ENCODE results near the gene ARHGEF28. TPM values are rescaled to one million over a fixed set of nuclear protein-coding genes. Genes with fewer than 3 reads are reported as not detected.
A peak's percentile ranks its signal among the peaks of the same experiment; 100 is the strongest.

Gene ARHGEF28
- total and polyA plus RNA-seq, 4 experiments from 2014 or later, result not detected

GRCh38 chr5:73954381-73954780 is 328.4 kb downstream of the ARHGEF28 start:
- no peaks in the 10 kb centered on the region for H3K36me3 ChIP-seq (ENCODE audit: insufficient read depth, low read length)
- Mint-ChIP-seq H3K36me3 (no peaks in the 10 kb centered on the region), H3K27me3 (peaks cover 15% of the 10 kb centered on the region in 2 donors), H3K4me1 (no peaks in the 10 kb centered on the region), H3K4me3 (no peak overlapping the region), H3K9me3 (peaks cover 0 to 4% (median 0%) of the 10 kb centered on the region in 8 donors), H3K27ac (no peak overlapping the region)
- intact Hi-C loops (cut with micrococcal nuclease), result no loop called here
- no peak for DNase-seq
- H3K4me1 ChIP-seq (ENCODE audit: insufficient read depth, low read length), result no peaks in the 10 kb centered on the region
- POLR2A ChIA-PET (ENCODE audit: partially characterized antibody), result no interaction called here
- H3K9me3 ChIP-seq (ENCODE audit: control insufficient read depth in 1 of 2, low read length in 2 of 2), result no peaks in the 10 kb centered on the region
- H3K27ac ChIP-seq (ENCODE audit: low read depth, low read length), result no peak overlapping the region
- CTCF ChIA-PET (ENCODE audit: partially characterized antibody), result no interaction called here
- H3K4me3 ChIP-seq (ENCODE audit: low read length in 2 of 2), result no peak overlapping the region
- no peaks in the 10 kb centered on the region for H3K27me3 ChIP-seq (ENCODE audit: insufficient read depth, low read length)

DNA sequence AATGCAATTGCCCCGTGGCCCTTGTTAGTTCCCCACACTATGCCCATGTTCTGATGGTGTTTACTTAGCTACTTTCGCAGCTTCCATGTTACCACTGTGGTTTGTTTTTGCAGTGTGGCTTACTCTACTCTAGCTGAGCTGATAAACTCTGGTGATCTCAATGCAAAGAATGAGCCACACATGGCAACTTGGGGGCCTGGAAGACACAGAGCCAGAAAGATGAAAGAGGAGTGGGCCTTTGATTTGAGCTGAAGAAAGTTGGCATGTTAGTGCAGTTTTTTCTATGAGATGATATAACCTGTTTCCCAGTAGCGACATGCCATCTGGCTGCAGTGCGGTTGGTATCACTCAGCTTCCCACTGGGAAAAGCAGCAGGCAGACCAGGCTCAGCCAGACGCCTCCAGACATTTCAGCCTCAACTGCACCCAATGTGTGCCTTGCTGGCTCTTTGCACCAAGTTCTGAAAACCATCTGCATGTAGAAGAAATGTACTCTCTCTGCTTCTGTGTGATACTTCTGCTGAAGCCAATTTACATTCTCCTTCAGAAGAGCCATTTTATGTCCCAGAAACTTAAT is 329.4 kb downstream of the ARHGEF28 start:
- no peaks in the 10 kb centered on the region for H3K4me1 Mint-ChIP-seq
- H3K4me3 Mint-ChIP-seq, result no peak overlapping the region
- no peak overlapping the region for H3K27ac Mint-ChIP-seq
- H3K27ac ChIP-seq (ENCODE audit: low read depth, low read length), result no peak overlapping the region
- H3K9me3 ChIP-seq (ENCODE audit: control insufficient read depth in 1 of 2, low read length in 2 of 2), result no peaks in the 10 kb centered on the region
- no peak overlapping the region for H3K4me3 ChIP-seq (ENCODE audit: low read length in 2 of 2)
- no peaks in the 10 kb centered on the region for H3K27me3 ChIP-seq (ENCODE audit: insufficient read depth, low read length)
- no peaks in the 10 kb centered on the region for H3K36me3 ChIP-seq (ENCODE audit: insufficient read depth, low read length)
- peaks cover 0 to 4% (median 0%) of the 10 kb centered on the region in 8 donors for H3K9me3 Mint-ChIP-seq
- H3K27me3 Mint-ChIP-seq, result peaks cover 17 to 20% of the 10 kb centered on the region in 2 donors
- no peaks in the 10 kb centered on the region for H3K4me1 ChIP-seq (ENCODE audit: insufficient read depth, low read length)
- no peak for DNase-seq
- ChIA-PET POLR2A (ENCODE audit: partially characterized antibody) (no interaction called here), CTCF (ENCODE audit: partially characterized antibody) (no interaction called here)
- no peaks in the 10 kb centered on the region for H3K36me3 Mint-ChIP-seq
- intact Hi-C loops (cut with micrococcal nuclease), result no loop called here

GRCh38 chr5:73957397-73958001 is 331.5 kb downstream of the ARHGEF28 start:
- Histone ChIP-seq H3K9me3 (ENCODE audit: control insufficient read depth in 1 of 2, low read length in 2 of 2) (no peaks in the 10 kb centered on the region), H3K27ac (ENCODE audit: low read depth, low read length) (no peak overlapping the region), H3K4me3 (ENCODE audit: low read length in 2 of 2) (no peak overlapping the region), H3K27me3 (ENCODE audit: insufficient read depth, low read length) (no peaks in the 10 kb centered on the region), H3K4me1 (ENCODE audit: insufficient read depth, low read length) (no peaks in the 10 kb centered on the region), H3K36me3 (ENCODE audit: insufficient read depth, low read length) (no peaks in the 10 kb centered on the region)
- CTCF ChIA-PET (ENCODE audit: partially characterized antibody), result no interaction called here
- H3K27ac Mint-ChIP-seq, result no peak overlapping the region
- no peak overlapping the region for H3K4me3 Mint-ChIP-seq
- intact Hi-C loops (cut with micrococcal nuclease), result no loop called here
- no peak for DNase-seq
- H3K9me3 Mint-ChIP-seq, result peaks cover 0 to 4% (median 0%) of the 10 kb centered on the region in 8 donors
- POLR2A ChIA-PET (ENCODE audit: partially characterized antibody), result no interaction called here
- H3K27me3 Mint-ChIP-seq, result peaks cover 17 to 20% of the 10 kb centered on the region in 2 donors
- H3K36me3 Mint-ChIP-seq, result no peaks in the 10 kb centered on the region
- H3K4me1 Mint-ChIP-seq, result no peaks in the 10 kb centered on the region

GRCh38 chr5:73958037-73958436 is 332.0 kb downstream of the ARHGEF28 start:
- Histone ChIP-seq H3K27ac (ENCODE audit: low read depth, low read length) (no peak overlapping the region), H3K27me3 (ENCODE audit: insufficient read depth, low read length) (no peaks in the 10 kb centered on the region), H3K36me3 (ENCODE audit: insufficient read depth, low read length) (no peaks in the 10 kb centered on the region), H3K4me1 (ENCODE audit: insufficient read depth, low read length) (no peaks in the 10 kb centered on the region), H3K4me3 (ENCODE audit: low read length in 2 of 2) (no peak overlapping the region), H3K9me3 (ENCODE audit: control insufficient read depth in 1 of 2, low read length in 2 of 2) (no peaks in the 10 kb centered on the region)
- peaks cover 0 to 4% (median 0%) of the 10 kb centered on the region in 8 donors for H3K9me3 Mint-ChIP-seq
- intact Hi-C loops (cut with micrococcal nuclease), result no loop called here
- DNase-seq, result no peak
- ChIA-PET CTCF (ENCODE audit: partially characterized antibody) (no interaction called here), POLR2A (ENCODE audit: partially characterized antibody) (no interaction called here)
- H3K4me3 Mint-ChIP-seq, result peak overlapping the region in 1 of 8 donors; percentile 32
- H3K27ac Mint-ChIP-seq, result no peak overlapping the region
- H3K27me3 Mint-ChIP-seq, result peaks cover 17 to 18% of the 10 kb centered on the region in 2 donors
- no peaks in the 10 kb centered on the region for H3K4me1 Mint-ChIP-seq
- H3K36me3 Mint-ChIP-seq, result no peaks in the 10 kb centered on the region

GRCh38 chr5:73960023-73960422 is 334.0 kb downstream of the ARHGEF28 start:
- no peaks in the 10 kb centered on the region for H3K27me3 ChIP-seq (ENCODE audit: insufficient read depth, low read length)

GRCh38 chr5:73960426-73960825 is 334.4 kb downstream of the ARHGEF28 start:
- no peak for DNase-seq
- H3K36me3 ChIP-seq (ENCODE audit: insufficient read depth, low read length), result no peaks in the 10 kb centered on the region
- Mint-ChIP-seq H3K36me3 (no peaks in the 10 kb centered on the region), H3K4me3 (no peak overlapping the region), H3K27me3 (peaks cover 14 to 17% of the 10 kb centered on the region in 2 donors), H3K4me1 (no peaks in the 10 kb centered on the region), H3K9me3 (peaks cover 0 to 3% (median 0%) of the 10 kb centered on the region in 8 donors), H3K27ac (no peak overlapping the region)
- CTCF ChIA-PET (ENCODE audit: partially characterized antibody), result no interaction called here
- H3K9me3 ChIP-seq (ENCODE audit: control insufficient read depth in 1 of 2, low read length in 2 of 2), result no peaks in the 10 kb centered on the region
- H3K27ac ChIP-seq (ENCODE audit: low read depth, low read length), result no peak overlapping the region
- POLR2A ChIA-PET (ENCODE audit: partially characterized antibody), result no interaction called here
- intact Hi-C loops (cut with micrococcal nuclease), result no loop called here
- H3K4me1 ChIP-seq (ENCODE audit: insufficient read depth, low read length), result no peaks in the 10 kb centered on the region
- H3K27me3 ChIP-seq (ENCODE audit: insufficient read depth, low read length), result no peaks in the 10 kb centered on the region
- no peak overlapping the region for H3K4me3 ChIP-seq (ENCODE audit: low read length in 2 of 2)

More at GRCh38 chr5:73960023-73960422, 334.0 kb downstream of the ARHGEF28 start:
- Mint-ChIP-seq H3K27ac (no peak overlapping the region), H3K4me1 (no peaks in the 10 kb centered on the region), H3K36me3 (no peaks in the 10 kb centered on the region), H3K27me3 (peaks cover 14 to 17% of the 10 kb centered on the region in 2 donors), H3K9me3 (peaks cover 0 to 3% (median 0%) of the 10 kb centered on the region in 8 donors), H3K4me3 (no peak overlapping the region)
- intact Hi-C loops (cut with micrococcal nuclease), result no loop called here
- no peak overlapping the region for H3K4me3 ChIP-seq (ENCODE audit: low read length in 2 of 2)
- CTCF ChIA-PET (ENCODE audit: partially characterized antibody), result no interaction called here
- no peaks in the 10 kb centered on the region for H3K36me3 ChIP-seq (ENCODE audit: insufficient read depth, low read length)
- no peak overlapping the region for H3K27ac ChIP-seq (ENCODE audit: low read depth, low read length)
- no peaks in the 10 kb centered on the region for H3K4me1 ChIP-seq (ENCODE audit: insufficient read depth, low read length)
- no peaks in the 10 kb centered on the region for H3K9me3 ChIP-seq (ENCODE audit: control insufficient read depth in 1 of 2, low read length in 2 of 2)
- DNase-seq, result no peak
- POLR2A ChIA-PET (ENCODE audit: partially characterized antibody), result no interaction called here

DNA sequence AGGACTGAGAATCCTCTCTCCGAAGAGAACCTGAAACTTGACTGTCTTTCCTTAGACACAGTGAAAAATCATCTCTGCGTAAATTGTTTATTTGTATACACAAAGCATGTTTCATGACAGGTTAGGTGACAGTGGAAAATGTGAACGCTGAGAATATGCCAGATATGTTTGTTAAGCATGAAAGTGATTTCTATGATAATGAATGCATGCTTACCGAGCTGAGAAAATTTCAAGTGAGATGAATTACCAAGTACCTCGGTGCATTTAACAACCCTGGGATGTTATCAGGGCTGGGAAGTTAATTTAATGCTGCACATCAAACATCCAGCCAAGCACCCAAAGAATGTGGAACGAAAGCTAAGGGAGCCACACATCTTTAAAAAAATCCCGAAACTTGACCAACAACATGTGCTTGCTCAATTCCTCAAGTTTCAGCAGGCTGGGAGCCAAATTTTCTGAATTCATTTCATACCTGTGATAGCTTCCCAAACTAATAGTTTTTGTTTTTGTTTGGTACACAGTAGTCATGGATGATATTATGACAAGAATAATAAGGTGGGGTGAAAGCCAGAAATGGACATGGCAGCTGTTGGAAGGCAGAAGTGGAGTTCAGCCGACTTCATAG is 336.9 kb downstream of the ARHGEF28 start:
- Mint-ChIP-seq H3K4me1 (no peaks in the 10 kb centered on the region), H3K27me3 (peaks cover 10% of the 10 kb centered on the region in 2 donors), H3K9me3 (peaks cover 0 to 12% (median 2%) of the 10 kb centered on the region in 8 donors), H3K4me3 (no peak overlapping the region), H3K36me3 (no peaks in the 10 kb centered on the region), H3K27ac (no peak overlapping the region)
- no peaks in the 10 kb centered on the region for H3K4me1 ChIP-seq (ENCODE audit: insufficient read depth, low read length)
- CTCF ChIA-PET (ENCODE audit: partially characterized antibody), result no interaction called here
- H3K27ac ChIP-seq (ENCODE audit: low read depth, low read length), result no peak overlapping the region
- intact Hi-C loops (cut with micrococcal nuclease), result no loop called here
- H3K4me3 ChIP-seq (ENCODE audit: low read length in 2 of 2), result no peak overlapping the region
- no peak for DNase-seq
- POLR2A ChIA-PET (ENCODE audit: partially characterized antibody), result no interaction called here
- no peaks in the 10 kb centered on the region for H3K27me3 ChIP-seq (ENCODE audit: insufficient read depth, low read length)
- H3K36me3 ChIP-seq (ENCODE audit: insufficient read depth, low read length), result no peaks in the 10 kb centered on the region
- no peaks in the 10 kb centered on the region for H3K9me3 ChIP-seq (ENCODE audit: control insufficient read depth in 1 of 2, low read length in 2 of 2)

All from CD4-positive, alpha-beta memory T cell (primary cell).